Ramos (cell line): ENCODE data around the gene SLAMF8.

ENCODE experiments used
- in situ Hi-C: fragments of 300-500 bp; cut with MboI; formaldehyde crosslinking; loops from one replicate; pipeline ENCODE4 v1.14.3; 2022; ENCODE audit warnings: low sequenced_read_pairs; ENCODE audit not compliant: unreplicated experiment

SLAMF8 gene

GRCh38 chr1:159866905-159867663 lies 40.4 kb downstream of the SLAMF8 start:
- in situ Hi-C loops, result no loop called here

- in situ Hi-C loops, result no loop called here
These were observed 41.0 kb downstream of the SLAMF8 start for GRCh38 chr1:159867664-159868026.

GRCh38 chr1:159868766-159869165 lies 42.1 kb downstream of the SLAMF8 start:
- in situ Hi-C loops, result no loop called here

GRCh38 chr1:159869173-159869572 lies 42.5 kb downstream of the SLAMF8 start:
- in situ Hi-C loops, result no loop called here

GRCh38 chr1:159869607-159870006 lies 42.9 kb downstream of the SLAMF8 start:
- in situ Hi-C loops, result no loop called here

- in situ Hi-C loops, result no loop called here
These were observed 44.0 kb downstream of the SLAMF8 start for GRCh38 chr1:159870704-159871103.

GRCh38 chr1:159872891-159873290 lies 46.2 kb downstream of the SLAMF8 start:
- in situ Hi-C loops, result no loop called here

- in situ Hi-C loops, result no loop called here
These were observed 47.0 kb downstream of the SLAMF8 start for GRCh38 chr1:159873530-159874143.

- in situ Hi-C loops, result no loop called here
These were observed 51.2 kb downstream of the SLAMF8 start for GRCh38 chr1:159877695-159878444.

- in situ Hi-C loops, result no loop called here
These were observed 52.5 kb downstream of the SLAMF8 start for GRCh38 chr1:159879136-159879535.

GRCh38 chr1:159879977-159880376 lies 53.3 kb downstream of the SLAMF8 start:
- in situ Hi-C loops, result no loop called here

GRCh38 chr1:159880430-159880829 lies 53.8 kb downstream of the SLAMF8 start:
- in situ Hi-C loops, result no loop called here

- in situ Hi-C loops, result no loop called here
These were observed 55.2 kb downstream of the SLAMF8 start for GRCh38 chr1:159881622-159882526.

- in situ Hi-C loops, result no loop called here
These were observed 55.8 kb downstream of the SLAMF8 start for GRCh38 chr1:159882527-159882862.

GRCh38 chr1:159883134-159883533 lies 56.5 kb downstream of the SLAMF8 start:
- in situ Hi-C loops, result no loop called here

- in situ Hi-C loops, result no loop called here
These were observed 57.6 kb downstream of the SLAMF8 start for GRCh38 chr1:159884296-159884695.
